Endothelial cell of umbilical vein (primary cell): ENCODE measurements around the gene TRAPPC2. TPM values are rescaled to one million over a fixed set of nuclear protein-coding genes. Genes with fewer than 3 reads are reported as not detected.

Experiments used
- BruUV-seq: library from RNA; stranded (reverse); fragments of 400-500 nt; replicated peaks from 2 replicates; lab custom pipeline; 2021; lab: Mats Ljungman, UMichigan
- CTCF ChIA-PET: fragments of 300-600, 350-600 bp; sonication (Branson Sonifier 250); formaldehyde crosslinking; loops from one replicate; lab custom pipeline; 2021; ENCODE audit warnings: antibody characterized with exemption, inconsistent platforms; lab: Charles Lee
- POLR2A ChIA-PET: fragments of 300-600, 350-600 bp; sonication (Branson Sonifier 250); formaldehyde crosslinking; loops from one replicate; lab custom pipeline; 2021; ENCODE audit warnings: antibody characterized with exemption, inconsistent platforms; lab: Charles Lee
- DNase-seq: peaks from one replicate; pipeline ENCODE4 v3.0.0-alpha.2; 2011; ENCODE audit warnings: low read depth, low spot score
- FAIRE-seq: peaks from 2 replicates; lab custom pipeline; 2011; peaks lifted over from hg19 to GRCh38; lab: Jason Lieb, UNC
- H2AFZ ChIP-seq: 2 replicates; pipeline ENCODE4 v1.6.0; 2012; ENCODE audit warnings: low read depth, low read length, control low read depth, inconsistent platforms
- H3K27ac ChIP-seq: 2 replicates; pipeline ENCODE4 v1.5.1; 2011; ENCODE audit warnings: low read depth, mild to moderate bottlenecking, control low read depth, low read length, moderate library complexity; ENCODE audit not compliant: insufficient read depth
- H3K27me3 ChIP-seq, 2 experiments: 2 replicates each; pipeline versions ENCODE4 v1.6.0 to v1.6.1; 2011; ENCODE audit warnings: low read length in 2 of 2, mixed read lengths in 1 of 2; ENCODE audit not compliant: control insufficient read depth in 2 of 2, insufficient read depth in 2 of 2
- H3K36me3 ChIP-seq, 2 experiments: 2 replicates in 1 of 2; 3 replicates in 1 of 2; pipeline ENCODE4 v1.5.1; 2011; ENCODE audit warnings: low read length in 2 of 2, mild to moderate bottlenecking in 1 of 2, moderate library complexity in 1 of 2; ENCODE audit not compliant: control insufficient read depth in 2 of 2, insufficient read depth in 2 of 2; ENCODE audit errors: extremely low read depth in 1 of 2
- H3K4me1 ChIP-seq: 3 replicates; pipeline ENCODE4 v1.5.1; 2011; ENCODE audit warnings: mild to moderate bottlenecking, low read length; ENCODE audit not compliant: control insufficient read depth, insufficient read depth; ENCODE audit errors: extremely low read depth
- H3K4me2 ChIP-seq: 2 replicates; pipeline ENCODE4 v1.6.1; 2011; ENCODE audit warnings: low read length, control low read depth, mixed read lengths; ENCODE audit not compliant: insufficient read depth
- H3K4me3 ChIP-seq, 3 experiments: fragments of 200-600 bp in 1 of 3; sonication (generic), shearing (Covaris generic) in 1 of 3; replicated peaks in 1 of 3; 2 replicates each; pipeline ENCODE4 v1.5.1; 2011 to 2016; ENCODE audit warnings: control low read depth in 3 of 3, low read length in 3 of 3, mild to moderate bottlenecking in 2 of 3, inconsistent platforms in 1 of 3, low read depth in 1 of 3, moderate library complexity in 1 of 3; ENCODE audit not compliant: insufficient read depth in 1 of 3
- H3K79me2 ChIP-seq: 2 replicates; pipeline ENCODE4 v1.6.0; 2012; ENCODE audit warnings: low read length, inconsistent platforms; ENCODE audit not compliant: control insufficient read depth, insufficient read depth
- H3K9ac ChIP-seq: replicated peaks from 2 replicates; pipeline ENCODE3; 2011; ENCODE audit warnings: low read length, control low read depth; ENCODE audit not compliant: insufficient read depth; ENCODE audit errors: extremely low read depth
- H3K9me1 ChIP-seq: replicated peaks from 3 replicates; pipeline ENCODE4 v1.6.0; 2011; ENCODE audit warnings: mild to moderate bottlenecking, low read length; ENCODE audit not compliant: control insufficient read depth, insufficient read depth; ENCODE audit errors: extremely low read depth
- H3K9me3 ChIP-seq: replicated peaks from 2 replicates; pipeline ENCODE4 v1.5.1; 2012; ENCODE audit warnings: low read length, inconsistent platforms; ENCODE audit not compliant: control insufficient read depth, insufficient read depth
- H4K20me1 ChIP-seq: replicated peaks from 2 replicates; pipeline ENCODE3; 2011; ENCODE audit warnings: mild to moderate bottlenecking, low read length; ENCODE audit not compliant: control insufficient read depth, insufficient read depth; ENCODE audit errors: extremely low read depth
- CTCF ChIP-seq, 2 donors: IDR thresholded peaks; 1 replicate in 1 of 2; 2 replicates in 1 of 2; pipeline ENCODE4 v1.5.1; 2011; ENCODE audit warnings: low read length in 2 of 2, mild to moderate bottlenecking in 2 of 2, moderate library complexity in 2 of 2, control low read depth in 1 of 2, inconsistent platforms in 1 of 2, low read depth in 1 of 2; ENCODE audit not compliant: insufficient read depth in 1 of 2; ENCODE audit errors: extremely low read depth in 1 of 2
- EZH2 ChIP-seq: IDR thresholded peaks from 2 replicates; pipeline ENCODE4 v1.6.1; 2012; ENCODE audit warnings: borderline replicate concordance, low read depth, mild to moderate bottlenecking, moderate library complexity, low read length, inconsistent platforms; ENCODE audit not compliant: severe bottlenecking
- FOS ChIP-seq: IDR thresholded peaks from 2 replicates; pipeline ENCODE4 v1.6.1; 2011; ENCODE audit warnings: mild to moderate bottlenecking, low read length, moderate library complexity, borderline replicate concordance; ENCODE audit not compliant: insufficient read depth
- GATA2 ChIP-seq: IDR thresholded peaks from 2 replicates; pipeline ENCODE4 v1.7.0; 2011; ENCODE audit warnings: low read depth, mild to moderate bottlenecking, moderate library complexity, mixed read lengths, low read length; ENCODE audit not compliant: insufficient read length, insufficient read depth
- JUN ChIP-seq: IDR thresholded peaks from 2 replicates; pipeline ENCODE4 v1.6.1; 2011; ENCODE audit warnings: borderline replicate concordance, low read depth; ENCODE audit not compliant: insufficient read length, insufficient read depth
- MYC ChIP-seq: IDR thresholded peaks from one replicate; pipeline ENCODE4 v1.6.1; 2011; ENCODE audit warnings: mild to moderate bottlenecking, low read depth, low read length
- POLR2A ChIP-seq: IDR thresholded peaks from 2 replicates; pipeline ENCODE4 v1.6.1; 2012; ENCODE audit warnings: low read depth, mild to moderate bottlenecking, control low read depth, low read length
- POLR2AphosphoS5 ChIP-seq: IDR thresholded peaks from 2 replicates; pipeline ENCODE4 v1.6.1; 2012; ENCODE audit warnings: low read depth, mild to moderate bottlenecking, control low read depth, low read length, moderate library complexity; ENCODE audit not compliant: insufficient read depth
- dilution Hi-C: fragments of 300-500 bp; cut with MboI; formaldehyde crosslinking; loops from one replicate; pipeline ENCODE4 v1.15.0; 2019; ENCODE audit warnings: low sequenced_read_pairs; ENCODE audit not compliant: extremely low pct_ligation_motif_present
- intact Hi-C: fragments of 100-400 bp; cut with micrococcal nuclease; formaldehyde crosslinking; loops from one replicate; pipeline ENCODE4 v1.10.0; 2022
- polyA plus RNA-seq, 4 experiments: library from polyadenylated mRNA; depleted of rRNA in 3 of 4; stranded (reverse) in 3 of 4; unstranded in 1 of 4; fragments of >200 nt; gene quantifications; 2 replicates each; pipeline versions ENCODE4 v1.2.1 to v1.2.3, GENCODE V29; 2011 to 2012; ENCODE audit warnings: missing spikeins in 1 of 4
- total RNA-seq: library from RNA; stranded (reverse); gene quantifications from 2 replicates; pipeline ENCODE4 v1.2.3, GENCODE V29; 2021
- TF ChIP-seq, protein P1 (sequence below): IDR thresholded peaks from 2 replicates; pipeline ENCODE4 v1.6.1; 2011; ENCODE audit not compliant: insufficient read depth, insufficient read length

TRAPPC2 gene
- total and polyA plus RNA-seq, 2 donors (not counting 3 experiments of a cell fraction or from before 2014, with no cell fraction given) = 6.6 to 13.0 TPM

DNA sequence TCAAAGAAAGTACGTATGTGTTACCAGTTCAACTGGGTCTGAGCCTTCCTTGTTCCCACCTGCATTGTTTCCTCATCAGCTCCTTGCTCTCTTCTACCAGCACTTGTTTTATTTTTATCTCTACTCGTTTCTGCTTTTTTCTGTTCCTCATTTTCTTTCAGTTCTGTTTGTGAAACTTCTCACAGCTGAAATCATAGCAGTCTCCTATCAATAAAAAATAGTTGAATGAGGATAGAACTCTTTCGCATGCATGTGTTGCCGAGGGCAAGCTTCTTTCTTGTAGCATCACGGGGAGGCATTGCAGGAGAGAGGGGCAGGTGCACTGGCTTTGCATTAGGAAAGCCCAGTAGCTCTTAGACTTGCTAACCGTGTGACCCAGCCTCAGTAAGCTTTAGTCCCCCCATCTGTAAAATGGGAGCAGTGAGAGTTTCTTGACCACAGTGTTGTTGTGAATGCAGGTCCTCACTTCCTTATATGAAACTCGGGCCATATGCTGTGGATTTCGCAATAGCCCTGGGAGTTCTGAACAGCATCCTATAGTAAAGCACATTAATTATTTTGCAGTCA, 24.8 kb upstream of the TRAPPC2 start:
- Histone ChIP-seq H4K20me1 (no peaks in the 10 kb centered on the region), H3K4me2 (no peak overlapping the region), H3K36me3 (no peaks in the 10 kb centered on the region), H3K27me3 (no peaks in the 10 kb centered on the region), H2AFZ (no peak overlapping the region), H3K4me1 (no peaks in the 10 kb centered on the region), H3K9me3 (no peaks in the 10 kb centered on the region), H3K27ac (no peak overlapping the region), H3K9ac (no peak overlapping the region), H3K79me2 (no peaks in the 10 kb centered on the region), H3K9me1 (no peaks in the 10 kb centered on the region), H3K4me3 (no peak overlapping the region)
- CTCF ChIA-PET = no interaction called here
- no peak for TF ChIP-seq EZH2
- no peak for TF ChIP-seq FOS
- TF ChIP-seq GATA2 = no peak
- TF ChIP-seq POLR2A = no peak
- no peak for TF ChIP-seq MYC
- TF ChIP-seq, protein P1, sequence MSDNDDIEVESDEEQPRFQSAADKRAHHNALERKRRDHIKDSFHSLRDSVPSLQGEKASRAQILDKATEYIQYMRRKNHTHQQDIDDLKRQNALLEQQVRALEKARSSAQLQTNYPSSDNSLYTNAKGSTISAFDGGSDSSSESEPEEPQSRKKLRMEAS = no peak
- TF ChIP-seq JUN = no peak
- TF ChIP-seq CTCF (IDR thresholded peaks at IDR 0.05; ENCODE audit: extremely low read depth in 1 of 2, insufficient read depth in 1 of 2, low read depth in 1 of 2, low read length in 2 of 2) = no peak
- TF ChIP-seq POLR2AphosphoS5 = no peak
- no TSS peak for BruUV-seq
- no peak for DNase-seq
- POLR2A ChIA-PET = no interaction called here
- dilution Hi-C loops (no loop called here), intact Hi-C loops (no loop called here)
- FAIRE-seq = no peak
